NCI-H2227 (cell line): Measurements from ENCODE around the gene ZNF557.

Experiments used
- DNase-seq: peaks from one replicate; lab custom pipeline; 2025; ENCODE audit not compliant: unreplicated experiment; lab: John Stamatoyannopoulos, UW

The ZNF557 gene

DNA sequence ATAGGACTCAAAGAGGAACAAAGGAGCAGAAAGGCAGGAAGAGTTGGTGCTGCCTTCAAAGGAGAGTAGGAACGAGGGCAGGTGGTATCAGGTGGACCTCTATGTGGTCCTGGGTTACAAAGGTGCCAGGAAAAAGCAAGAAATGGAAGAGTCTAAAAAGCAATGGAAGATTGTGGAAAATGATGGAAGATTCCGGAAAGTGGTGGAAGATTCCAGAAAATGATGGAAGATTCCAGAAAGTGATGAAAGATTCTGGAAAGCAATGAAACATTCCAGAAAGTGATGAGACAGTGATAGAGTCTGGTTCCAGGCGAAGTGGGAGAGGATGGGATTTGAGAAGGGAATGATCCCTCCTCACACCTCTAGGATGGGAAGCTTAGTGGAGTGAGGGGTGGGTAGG lies 55.3 kb downstream of the ZNF557 start:
- no peak for DNase-seq

DNA sequence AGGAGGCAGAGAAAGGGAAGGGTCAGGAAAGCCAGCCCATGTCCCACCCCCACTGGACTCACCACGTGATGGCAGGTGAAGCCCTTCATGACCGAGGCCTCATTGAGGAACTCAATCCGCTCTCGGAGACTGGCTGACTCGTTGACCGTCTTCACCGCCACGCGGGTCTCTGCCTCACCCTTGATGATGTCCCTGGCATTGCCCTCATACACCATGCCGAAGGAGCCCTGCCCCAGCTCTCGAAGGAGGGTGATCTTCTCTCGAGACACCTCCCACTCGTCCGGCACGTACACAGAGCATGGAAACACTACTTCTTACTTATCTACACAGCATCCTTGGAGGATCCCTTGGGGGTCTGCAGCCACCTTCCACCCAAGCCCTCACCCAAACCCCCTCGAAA lies 55.7 kb downstream of the ZNF557 start:
- DNase-seq, result no peak

DNA sequence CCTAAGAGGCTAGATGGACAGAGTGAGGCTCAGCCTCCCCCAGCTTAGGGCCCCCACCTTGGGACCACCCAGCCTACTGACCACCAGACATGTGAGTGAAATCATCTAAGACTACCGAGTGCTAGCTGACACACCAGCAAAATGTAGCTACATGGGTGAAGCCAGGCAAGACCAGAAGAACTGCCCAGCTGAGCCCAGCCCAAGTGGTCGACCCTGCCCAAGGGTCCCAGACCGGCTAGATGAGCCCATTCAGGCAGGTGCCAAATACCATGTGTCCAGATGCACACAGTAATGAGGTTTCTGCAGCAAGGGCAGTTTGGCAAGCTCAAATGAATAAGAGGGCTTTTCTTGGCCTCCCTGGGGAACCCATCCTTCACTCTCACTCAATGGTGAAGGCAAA lies 56.6 kb downstream of the ZNF557 start:
- DNase-seq, result no peak

GRCh38 chr19:7130043-7130442 lies 60.5 kb downstream of the ZNF557 start:
- DNase-seq, result no peak

DNA sequence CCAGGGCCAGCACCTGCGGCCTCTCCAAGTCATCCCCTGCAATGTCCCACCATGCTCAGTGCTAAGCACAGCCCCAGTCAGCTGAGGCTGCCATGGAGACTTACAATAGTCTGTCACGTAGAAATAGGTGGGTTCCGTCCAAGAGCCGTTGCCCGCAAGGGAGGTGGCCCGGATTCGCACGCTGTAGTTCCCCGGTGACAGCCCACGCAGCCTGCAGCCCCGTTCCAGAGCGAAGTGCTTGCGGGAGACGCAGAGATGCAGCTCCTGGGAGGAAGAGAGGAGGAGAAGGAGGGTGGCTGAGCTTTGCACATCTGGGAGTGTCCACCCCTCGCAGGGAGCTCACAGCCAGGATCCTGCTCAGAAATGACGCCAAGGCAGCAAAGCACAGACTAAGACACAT lies 62.6 kb downstream of the ZNF557 start:
- no peak for DNase-seq

- no peak for DNase-seq
Measured at GRCh38 chr19:7137120-7137519, 67.6 kb downstream of the ZNF557 start.
